A549 (cell line): ENCODE data around the gene TGFBR1. TPM values are rescaled to one million over a fixed set of nuclear protein-coding genes. Genes with fewer than 3 reads are reported as not detected.

Experiments used
- ATAC-seq, 2 experiments: fragments of 200-7000 bp in 1 of 2; fragments of >200 bp in 1 of 2; cut with Nextera tagmentation in 1 of 2; cut with Tn5 transposase in 1 of 2; 3 replicates each; pipeline versions ENCODE4 v1.8.0 to v1.9.1; 2018 to 2020; ENCODE audit warnings: mild to moderate bottlenecking in 1 of 2, moderate library complexity in 1 of 2
- CTCF ChIA-PET: fragments of 300-600 bp; sonication (Branson Sonifier 250); formaldehyde crosslinking; extraction: SDS; loops from one replicate; lab custom pipeline; 2021; ENCODE audit warnings: antibody characterized with exemption, inconsistent platforms; lab: Yijun Ruan, JAX
- POLR2A ChIA-PET: fragments of 350-600 bp; formaldehyde crosslinking; extraction: SDS; loops from one replicate; lab custom pipeline; 2021; ENCODE audit warnings: antibody characterized with exemption, inconsistent platforms; lab: Yijun Ruan, JAX
- DNase-seq, 2 experiments: peaks; one replicate each; pipeline versions ENCODE4 v3.0.0 to v3.0.0-alpha.2; 2011 to 2016; ENCODE audit warnings: low read depth in 1 of 2, low spot score in 1 of 2
- FAIRE-seq: peaks from 2 replicates; lab custom pipeline; 2011; peaks lifted over from hg19 to GRCh38; lab: Jason Lieb, UNC
- H3K27ac ChIP-seq, 2 experiments: fragments of >200 bp; sonication (Bioruptor Twin); formaldehyde crosslinking; 3 replicates each; pipeline ENCODE4 v1.5.1; 2016 to 2017
- H3K4me1 ChIP-seq: fragments of >200 bp; sonication (Bioruptor Twin); formaldehyde crosslinking; 3 replicates; pipeline ENCODE4 v1.6.1; 2016
- H3K4me2 ChIP-seq: fragments of >200 bp; sonication (Bioruptor Twin); formaldehyde crosslinking; 3 replicates; pipeline ENCODE4 v1.6.1; 2016
- H3K4me3 ChIP-seq: fragments of >200 bp; sonication (Bioruptor Twin); formaldehyde crosslinking; 3 replicates; pipeline ENCODE4 v1.5.1; 2016
- H3K9me3 ChIP-seq: fragments of >200 bp; sonication (Bioruptor Twin); formaldehyde crosslinking; 3 replicates; pipeline ENCODE4 v1.6.1; 2016
- CEBPB ChIP-seq, 2 experiments: fragments of >200 bp in 1 of 2; sonication (Bioruptor Twin) in 1 of 2; formaldehyde crosslinking in 1 of 2; IDR thresholded peaks; 2 replicates each; pipeline ENCODE4 v1.6.1; 2012 to 2016
- CHD4 ChIP-seq: fragments of 200-600 bp; sonication (generic); IDR thresholded peaks from 2 replicates; pipeline ENCODE4 v1.6.1; 2016; ENCODE audit warnings: antibody characterized with exemption, mild to moderate bottlenecking, borderline replicate concordance
- EHF ChIP-seq: fragments of 250-450 bp; sonication (Bioruptor Pico); IDR thresholded peaks from 2 replicates; pipeline ENCODE4 v1.5.0; 2020; ENCODE audit warnings: mild to moderate bottlenecking
- ESRRA ChIP-seq: fragments of 150-350 bp; IDR thresholded peaks from 2 replicates; pipeline ENCODE4 v1.6.1; 2014; ENCODE audit warnings: mild to moderate bottlenecking, low read length, borderline replicate concordance
- FOSB ChIP-seq: fragments of 250-450 bp; sonication (Bioruptor Pico); IDR thresholded peaks from 2 replicates; pipeline ENCODE4 v1.5.0; 2020; ENCODE audit warnings: mild to moderate bottlenecking, moderate library complexity
- FOSL2 ChIP-seq, 2 experiments: fragments of 450-650 bp in 1 of 2; fragments of >200 bp in 1 of 2; sonication (Bioruptor Twin) in 1 of 2; formaldehyde crosslinking; IDR thresholded peaks; 2 replicates each; pipeline versions ENCODE4 v1.5.0 to v1.6.1; 2016 to 2020; ENCODE audit warnings: mild to moderate bottlenecking in 1 of 2, moderate library complexity in 1 of 2
- FOXS1 ChIP-seq: fragments of 250-450 bp; sonication (Bioruptor Pico); IDR thresholded peaks from 2 replicates; pipeline ENCODE4 v1.5.0; 2020; ENCODE audit warnings: mild to moderate bottlenecking, moderate library complexity
- GATA3 ChIP-seq: IDR thresholded peaks from 2 replicates; pipeline ENCODE4 v1.6.1; 2012; ENCODE audit warnings: borderline replicate concordance
- HDAC2 ChIP-seq: fragments of 200-600 bp; sonication (generic); IDR thresholded peaks from 2 replicates; pipeline ENCODE4 v1.6.1; 2016
- HOXA7 ChIP-seq: fragments of 250-450 bp; sonication (Bioruptor Pico); IDR thresholded peaks from 2 replicates; pipeline ENCODE4 v1.5.0; 2020; ENCODE audit warnings: mild to moderate bottlenecking, moderate library complexity
- HOXB5 ChIP-seq: fragments of 250-450 bp; sonication (Bioruptor Pico); IDR thresholded peaks from 2 replicates; pipeline ENCODE4 v1.5.0; 2020; ENCODE audit warnings: mild to moderate bottlenecking, moderate library complexity
- JUN ChIP-seq, 2 experiments: fragments of >200 bp; sonication (Bioruptor Twin); formaldehyde crosslinking; IDR thresholded peaks; 2 replicates in 1 of 2; 3 replicates in 1 of 2; pipeline ENCODE4 v1.6.1; 2016 to 2017
- KDM1A ChIP-seq: fragments of 200-600 bp; sonication (generic); IDR thresholded peaks from 2 replicates; pipeline ENCODE4 v1.6.1; 2016; ENCODE audit warnings: low read depth, mild to moderate bottlenecking
- MYC ChIP-seq: IDR thresholded peaks from 2 replicates; pipeline ENCODE4 v1.6.1; 2012; ENCODE audit warnings: mild to moderate bottlenecking, inconsistent platforms, low read length, improper control_type of control experiment, borderline replicate concordance
- NFE2L2 ChIP-seq: fragments of 150-350 bp; conservative IDR thresholded peaks from 2 replicates; pipeline ENCODE4 v1.6.1; 2014; ENCODE audit warnings: low read length
- NPAS2 ChIP-seq: fragments of 250-450 bp; sonication (Bioruptor Pico); IDR thresholded peaks from 2 replicates; pipeline ENCODE4 v1.8.0; 2022; ENCODE audit warnings: mild to moderate bottlenecking, moderate library complexity, borderline replicate concordance
- POLR2A ChIP-seq: IDR thresholded peaks from 2 replicates; pipeline ENCODE4 v1.6.1; 2012; ENCODE audit warnings: mild to moderate bottlenecking, low read length
- RAD21 ChIP-seq, 2 experiments: fragments of >200 bp in 1 of 2; sonication (Bioruptor Twin) in 1 of 2; formaldehyde crosslinking in 1 of 2; IDR thresholded peaks in 1 of 2; conservative IDR thresholded peaks in 1 of 2; 2 replicates in 1 of 2; 3 replicates in 1 of 2; pipeline ENCODE4 v1.6.1; 2012 to 2018; ENCODE audit warnings: inconsistent platforms in 1 of 2
- RARB ChIP-seq: fragments of 250-450 bp; sonication (Bioruptor Pico); IDR thresholded peaks from 2 replicates; pipeline ENCODE4 v1.8.0; 2021; ENCODE audit warnings: mild to moderate bottlenecking, moderate library complexity
- RCOR1 ChIP-seq: fragments of 150-350 bp; IDR thresholded peaks from 2 replicates; pipeline ENCODE4 v1.6.1; 2014; ENCODE audit warnings: antibody characterized with exemption, low read length, low read depth
- SMC3 ChIP-seq: fragments of >200 bp; sonication (Bioruptor Twin); formaldehyde crosslinking; IDR thresholded peaks from 3 replicates; pipeline ENCODE4 v1.6.1; 2018; ENCODE audit warnings: inconsistent platforms
- TFCP2L1 ChIP-seq: fragments of 250-450 bp; sonication (Bioruptor Pico); IDR thresholded peaks from 2 replicates; pipeline ENCODE4 v1.5.0; 2021; ENCODE audit warnings: mild to moderate bottlenecking
- TP53 ChIP-seq: fragments of 250-450 bp; sonication (Bioruptor Pico); IDR thresholded peaks from 2 replicates; pipeline ENCODE4 v1.5.0; 2021; ENCODE audit warnings: mild to moderate bottlenecking, moderate library complexity
- ZC3H11A ChIP-seq: fragments of 450-650 bp; IDR thresholded peaks from 2 replicates; pipeline ENCODE4 v1.6.1; 2014; ENCODE audit warnings: antibody characterized with exemption, mild to moderate bottlenecking
- ZFP36 ChIP-seq: fragments of 450-650 bp; IDR thresholded peaks from 2 replicates; pipeline ENCODE4 v1.6.1; 2014; ENCODE audit warnings: borderline replicate concordance; ENCODE audit not compliant: partially characterized antibody
- ZSCAN20 ChIP-seq: fragments of 250-450 bp; sonication (Bioruptor Pico); IDR thresholded peaks from 2 replicates; pipeline ENCODE4 v1.8.0; 2022; ENCODE audit warnings: mild to moderate bottlenecking, moderate library complexity
- WGBS: methylation state at CpG from one replicate; pipeline ENCODE4 v1.1.6; 2017; ENCODE audit errors: missing lambda C conversion rate; 5-methylcytosine and 5-hydroxymethylcytosine counted together
- polyA plus RNA-seq, 4 experiments: library from polyadenylated mRNA; depleted of rRNA in 3 of 4; stranded (reverse); fragments of >200 nt; fragmentation: RNase III in 1 of 4; extraction: RNeasy Plus Mini Kit Qiagen cat#74134 plus additional on column Dnase treatment in 1 of 4; gene quantifications; 2 replicates in 3 of 4; 3 replicates in 1 of 4; pipeline ENCODE4 v1.2.3, GENCODE V29; 2011 to 2017
- TF ChIP-seq, protein P1 (sequence below): IDR thresholded peaks from 2 replicates; pipeline ENCODE4 v1.6.1; 2012
- TF ChIP-seq, protein P2 (sequence below): fragments of 250-450 bp; sonication (Bioruptor Pico); IDR thresholded peaks from 2 replicates; pipeline ENCODE4 v1.5.0; 2020; ENCODE audit warnings: low read depth, mild to moderate bottlenecking, moderate library complexity
- TF ChIP-seq, protein P3 (sequence below): IDR thresholded peaks from 2 replicates; pipeline ENCODE4 v1.6.1; 2012
- TF ChIP-seq, protein P4 (sequence below): IDR thresholded peaks from 2 replicates; pipeline ENCODE4 v1.6.1; 2012; ENCODE audit warnings: low read depth, borderline replicate concordance
- TF ChIP-seq, protein P5 (sequence below): fragments of >200 bp; sonication (Bioruptor Twin); formaldehyde crosslinking; IDR thresholded peaks from 3 replicates; pipeline ENCODE4 v1.6.1; 2016
- TF ChIP-seq, protein P6 (sequence below): fragments of 450-650 bp; IDR thresholded peaks from 2 replicates; pipeline ENCODE4 v1.6.1; 2014; ENCODE audit warnings: antibody characterized with exemption
- TF ChIP-seq, protein P7 (sequence below): fragments of 150-350 bp; IDR thresholded peaks from 2 replicates; pipeline ENCODE4 v1.6.1; 2014; ENCODE audit warnings: low read depth, mild to moderate bottlenecking, low read length

Gene TGFBR1
- polyA plus RNA-seq, 2 of the 4 experiments (the other 2 are of a cell fraction): 25.8 to 45.5 TPM

DNA sequence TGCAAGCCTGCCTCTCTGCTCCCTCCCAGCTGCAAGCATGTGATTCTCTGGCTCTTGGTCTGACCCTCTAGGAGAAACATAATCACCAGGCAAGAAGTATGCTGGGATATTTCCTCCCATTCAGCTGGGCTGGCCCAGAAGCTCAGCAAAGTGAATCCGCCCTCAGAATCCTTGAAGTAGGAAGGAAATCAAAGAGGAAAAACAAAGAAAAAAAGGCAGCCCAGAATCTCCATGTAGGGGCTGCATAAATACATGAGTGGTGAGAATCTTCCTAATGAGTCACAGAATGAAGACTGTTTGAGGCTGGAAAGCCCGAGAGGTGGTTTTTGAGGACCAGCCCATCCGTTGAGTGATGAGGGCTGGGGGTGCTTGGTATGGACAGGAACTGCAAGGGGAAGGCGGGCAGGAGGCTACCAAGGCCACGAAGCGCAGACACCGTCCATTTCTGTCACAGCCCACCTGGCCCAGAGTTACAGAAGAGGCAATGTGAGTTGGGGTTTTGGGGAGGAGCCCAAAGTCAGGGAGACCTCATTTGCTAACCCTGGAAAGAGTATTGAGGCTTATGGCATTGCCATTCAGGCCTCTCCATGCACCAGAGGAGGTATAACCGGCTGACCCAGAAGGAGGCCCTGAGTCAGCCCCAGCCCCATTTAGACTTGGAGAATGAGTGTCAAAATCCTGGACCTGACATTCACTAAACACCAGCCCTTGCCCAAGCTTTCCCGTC lies 33.4 kb upstream of the TGFBR1 start:
- POLR2A ChIA-PET: no interaction called here
- no peaks in the 10 kb centered on the region for H3K9me3 ChIP-seq
- no peak overlapping the region for H3K4me2 ChIP-seq
- CTCF ChIA-PET: interaction anchor here (0.6 kb wide), 1 partner anchor 62 kb away, joined by 3 read pairs; no protein-coding TSS in a partner anchor
- no peak overlapping the region for H3K27ac ChIP-seq
- FAIRE-seq (no peak), ATAC-seq (no peak), DNase-seq (no peak)
- H3K4me3 ChIP-seq: no peak overlapping the region
- TF ChIP-seq ZFP36 (no peak), MYC (no peak), HOXB5 (CRISPR knock-in tag) (no peak), FOXS1 (CRISPR knock-in tag) (no peak), ESRRA (no peak), FOSL2 (IDR thresholded peaks at IDR 0.05) (no peak), FOSL2 (CRISPR knock-in tag; IDR thresholded peaks at IDR 0.05) (no peak), FOSB (no peak), SMC3 (no peak), RARB (no peak), CEBPB (IDR thresholded peaks at IDR 0.05) (no peak), NFE2L2 (no peak), HDAC2 (no peak), JUN (IDR thresholded peaks at IDR 0.05) (no peak), RCOR1 (no peak), GATA3 (no peak), KDM1A (no peak), EHF (CRISPR knock-in tag) (no peak)
- TF ChIP-seq, protein P1, sequence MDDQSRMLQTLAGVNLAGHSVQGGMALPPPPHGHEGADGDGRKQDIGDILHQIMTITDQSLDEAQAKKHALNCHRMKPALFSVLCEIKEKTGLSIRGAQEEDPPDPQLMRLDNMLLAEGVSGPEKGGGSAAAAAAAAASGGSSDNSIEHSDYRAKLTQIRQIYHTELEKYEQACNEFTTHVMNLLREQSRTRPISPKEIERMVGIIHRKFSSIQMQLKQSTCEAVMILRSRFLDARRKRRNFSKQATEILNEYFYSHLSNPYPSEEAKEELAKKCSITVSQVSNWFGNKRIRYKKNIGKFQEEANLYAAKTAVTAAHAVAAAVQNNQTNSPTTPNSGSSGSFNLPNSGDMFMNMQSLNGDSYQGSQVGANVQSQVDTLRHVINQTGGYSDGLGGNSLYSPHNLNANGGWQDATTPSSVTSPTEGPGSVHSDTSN: no peak
- TF ChIP-seq, protein P2, sequence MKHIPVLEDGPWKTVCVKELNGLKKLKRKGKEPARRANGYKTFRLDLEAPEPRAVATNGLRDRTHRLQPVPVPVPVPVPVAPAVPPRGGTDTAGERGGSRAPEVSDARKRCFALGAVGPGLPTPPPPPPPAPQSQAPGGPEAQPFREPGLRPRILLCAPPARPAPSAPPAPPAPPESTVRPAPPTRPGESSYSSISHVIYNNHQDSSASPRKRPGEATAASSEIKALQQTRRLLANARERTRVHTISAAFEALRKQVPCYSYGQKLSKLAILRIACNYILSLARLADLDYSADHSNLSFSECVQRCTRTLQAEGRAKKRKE (CRISPR knock-in tag): no peak
- TF ChIP-seq, protein P3, sequence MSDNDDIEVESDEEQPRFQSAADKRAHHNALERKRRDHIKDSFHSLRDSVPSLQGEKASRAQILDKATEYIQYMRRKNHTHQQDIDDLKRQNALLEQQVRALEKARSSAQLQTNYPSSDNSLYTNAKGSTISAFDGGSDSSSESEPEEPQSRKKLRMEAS: no peak
- 73% methylated on average over 9 of the region's 9 CpGs for WGBS
- H3K4me1 ChIP-seq: no peaks in the 10 kb centered on the region

DNA sequence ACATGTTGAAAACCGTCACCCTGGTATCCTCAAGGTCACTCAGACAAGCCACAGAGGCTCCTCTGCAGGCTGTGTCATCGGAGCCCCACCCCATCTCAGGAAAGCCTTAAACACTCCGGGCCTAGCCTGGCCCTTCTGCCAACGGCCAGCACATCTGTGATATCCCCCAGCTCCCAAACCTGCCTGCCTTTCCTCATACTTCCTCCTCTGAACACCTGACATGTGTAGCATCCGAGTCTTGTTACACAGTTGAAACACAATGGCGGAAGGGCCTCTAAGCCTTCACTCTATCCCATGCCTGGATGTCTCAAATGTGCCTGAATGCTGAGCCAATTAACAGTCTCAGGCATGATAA lies 32.9 kb upstream of the TGFBR1 start:
- no peak for ATAC-seq
- ChIA-PET POLR2A (no interaction called here), CTCF (no interaction called here)
- no peak overlapping the region for H3K4me3 ChIP-seq
- H3K4me1 ChIP-seq: no peaks in the 10 kb centered on the region
- H3K27ac ChIP-seq: no peak overlapping the region
- no peak for FAIRE-seq
- WGBS: 44% methylated on average over 6 of the region's 6 CpGs
- TF ChIP-seq, protein P4, sequence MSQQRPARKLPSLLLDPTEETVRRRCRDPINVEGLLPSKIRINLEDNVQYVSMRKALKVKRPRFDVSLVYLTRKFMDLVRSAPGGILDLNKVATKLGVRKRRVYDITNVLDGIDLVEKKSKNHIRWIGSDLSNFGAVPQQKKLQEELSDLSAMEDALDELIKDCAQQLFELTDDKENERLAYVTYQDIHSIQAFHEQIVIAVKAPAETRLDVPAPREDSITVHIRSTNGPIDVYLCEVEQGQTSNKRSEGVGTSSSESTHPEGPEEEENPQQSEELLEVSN: no peak
- TF ChIP-seq, protein P3: no peak
- TF ChIP-seq FOSB (no peak), FOSL2 (IDR thresholded peaks at IDR 0.05) (no peak), FOSL2 (CRISPR knock-in tag; IDR thresholded peaks at IDR 0.05) (no peak), POLR2A (no peak), NPAS2 (no peak), ZC3H11A (no peak), HOXA7 (no peak), RAD21 (conservative IDR thresholded peaks at IDR 0.05 in 1 of 2, IDR thresholded peaks at IDR 0.05 in 1 of 2) (no peak), GATA3 (no peak), TFCP2L1 (CRISPR knock-in tag) (no peak), ZSCAN20 (CRISPR knock-in tag) (no peak), JUN (IDR thresholded peaks at IDR 0.05) (no peak), CHD4 (no peak), MYC (no peak), TP53 (CRISPR knock-in tag) (no peak)
- TF ChIP-seq, protein P5, sequence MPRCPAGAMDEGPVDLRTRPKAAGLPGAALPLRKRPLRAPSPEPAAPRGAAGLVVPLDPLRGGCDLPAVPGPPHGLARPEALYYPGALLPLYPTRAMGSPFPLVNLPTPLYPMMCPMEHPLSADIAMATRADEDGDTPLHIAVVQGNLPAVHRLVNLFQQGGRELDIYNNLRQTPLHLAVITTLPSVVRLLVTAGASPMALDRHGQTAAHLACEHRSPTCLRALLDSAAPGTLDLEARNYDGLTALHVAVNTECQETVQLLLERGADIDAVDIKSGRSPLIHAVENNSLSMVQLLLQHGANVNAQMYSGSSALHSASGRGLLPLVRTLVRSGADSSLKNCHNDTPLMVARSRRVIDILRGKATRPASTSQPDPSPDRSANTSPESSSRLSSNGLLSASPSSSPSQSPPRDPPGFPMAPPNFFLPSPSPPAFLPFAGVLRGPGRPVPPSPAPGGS: no peak
- TF ChIP-seq, protein P6, sequence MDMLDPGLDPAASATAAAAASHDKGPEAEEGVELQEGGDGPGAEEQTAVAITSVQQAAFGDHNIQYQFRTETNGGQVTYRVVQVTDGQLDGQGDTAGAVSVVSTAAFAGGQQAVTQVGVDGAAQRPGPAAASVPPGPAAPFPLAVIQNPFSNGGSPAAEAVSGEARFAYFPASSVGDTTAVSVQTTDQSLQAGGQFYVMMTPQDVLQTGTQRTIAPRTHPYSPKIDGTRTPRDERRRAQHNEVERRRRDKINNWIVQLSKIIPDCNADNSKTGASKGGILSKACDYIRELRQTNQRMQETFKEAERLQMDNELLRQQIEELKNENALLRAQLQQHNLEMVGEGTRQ: no peak
- TF ChIP-seq, protein P7, sequence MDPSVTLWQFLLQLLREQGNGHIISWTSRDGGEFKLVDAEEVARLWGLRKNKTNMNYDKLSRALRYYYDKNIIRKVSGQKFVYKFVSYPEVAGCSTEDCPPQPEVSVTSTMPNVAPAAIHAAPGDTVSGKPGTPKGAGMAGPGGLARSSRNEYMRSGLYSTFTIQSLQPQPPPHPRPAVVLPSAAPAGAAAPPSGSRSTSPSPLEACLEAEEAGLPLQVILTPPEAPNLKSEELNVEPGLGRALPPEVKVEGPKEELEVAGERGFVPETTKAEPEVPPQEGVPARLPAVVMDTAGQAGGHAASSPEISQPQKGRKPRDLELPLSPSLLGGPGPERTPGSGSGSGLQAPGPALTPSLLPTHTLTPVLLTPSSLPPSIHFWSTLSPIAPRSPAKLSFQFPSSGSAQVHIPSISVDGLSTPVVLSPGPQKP: no peak
- no peak overlapping the region for H3K4me2 ChIP-seq
- no peak for DNase-seq
- no peaks in the 10 kb centered on the region for H3K9me3 ChIP-seq
